ENCODE measurements around the gene PAH. TPM values are rescaled to one million over a fixed set of nuclear protein-coding genes. Genes with fewer than 3 reads are reported as not detected.

PAH gene
- 1 to 10 TPM in 1 of 8 experiments, under 1 TPM in 5, not detected in 2; 0.42 to 1.3 (median 0.52) TPM for total RNA-seq

GRCh38 chr12:102917026-102917787 is at the start of gene PAH:
TSS of gene PAH (minus strand) at chr12:102917244. CDS start at chr12:102917130, 114 bp downstream.
- H3K4me3 ChIP-seq, result no peak within 1 kb of the TSS
- H3K4me1 ChIP-seq (replicated peaks in 1 of 2), result no peaks in the 10 kb centered on the region
- in situ Hi-C loops (cut with MboI; ENCODE audit: low pct_unique_long_range_greater_than_20kb in 2 of 9, low sequenced_read_pairs in 9 of 9, unreplicated experiment in 9 of 9), result no loop called here
- H3K27ac ChIP-seq, result no peak within 1 kb of the TSS
- peak in 3 of 8 experiments; percentile 26 to 75 (median 57) for ATAC-seq (replicated peaks in 6 of 8)
- WGBS, 10 experiments, result 0 to 78% (median 37%) methylated on average over 1 to 22 of the region's 30 CpGs

DNA sequence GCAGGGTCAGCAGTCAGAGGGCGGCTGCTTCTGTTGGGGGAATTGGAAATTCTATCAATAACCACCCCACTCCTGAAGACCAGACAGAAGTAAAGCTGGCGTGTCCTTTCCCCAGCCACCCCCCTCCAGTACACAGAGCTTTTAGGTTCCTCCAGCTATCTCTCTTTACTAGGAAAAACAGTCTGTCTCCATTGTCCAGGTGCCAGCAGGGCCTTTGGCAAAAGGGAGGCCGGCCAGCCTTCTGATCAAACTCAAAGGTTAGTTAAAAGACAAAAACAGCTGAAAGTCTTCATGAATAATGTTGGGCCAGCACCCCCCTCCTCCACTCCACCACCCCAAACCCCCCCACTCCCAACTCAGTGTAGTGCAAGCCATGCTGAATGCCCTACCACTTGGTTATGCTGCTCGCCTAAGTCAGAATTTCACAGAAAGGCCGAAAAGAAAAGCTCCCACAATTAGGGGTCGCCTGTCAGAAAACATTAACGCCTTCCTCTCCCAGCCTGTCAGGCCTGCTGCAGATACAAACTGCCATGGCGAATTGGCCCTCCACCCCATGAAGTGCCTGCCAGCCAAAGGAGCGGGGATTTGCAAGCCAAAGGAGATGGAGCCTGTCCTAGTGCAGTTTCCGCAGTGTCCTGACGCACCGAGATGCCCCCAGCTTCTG is 49.3 kb upstream of the PAH start:
- no peak for ATAC-seq (replicated peaks in 6 of 8)
- Histone ChIP-seq H3K4me3 (no peak overlapping the region), H3K27ac (no peak overlapping the region), H3K4me1 (replicated peaks in 1 of 2) (peaks cover 10 to 13% of the 10 kb centered on the region in 2 donors)
- in situ Hi-C loops (cut with MboI; ENCODE audit: low pct_unique_long_range_greater_than_20kb in 2 of 9, low sequenced_read_pairs in 9 of 9, unreplicated experiment in 9 of 9), result no loop called here
- 0 to 83% (median 64%) methylated on average over 1 to 8 of the region's 12 CpGs; no CpG with 5 or more reads in 5 of the 10 experiments for WGBS, 10 experiments

DNA sequence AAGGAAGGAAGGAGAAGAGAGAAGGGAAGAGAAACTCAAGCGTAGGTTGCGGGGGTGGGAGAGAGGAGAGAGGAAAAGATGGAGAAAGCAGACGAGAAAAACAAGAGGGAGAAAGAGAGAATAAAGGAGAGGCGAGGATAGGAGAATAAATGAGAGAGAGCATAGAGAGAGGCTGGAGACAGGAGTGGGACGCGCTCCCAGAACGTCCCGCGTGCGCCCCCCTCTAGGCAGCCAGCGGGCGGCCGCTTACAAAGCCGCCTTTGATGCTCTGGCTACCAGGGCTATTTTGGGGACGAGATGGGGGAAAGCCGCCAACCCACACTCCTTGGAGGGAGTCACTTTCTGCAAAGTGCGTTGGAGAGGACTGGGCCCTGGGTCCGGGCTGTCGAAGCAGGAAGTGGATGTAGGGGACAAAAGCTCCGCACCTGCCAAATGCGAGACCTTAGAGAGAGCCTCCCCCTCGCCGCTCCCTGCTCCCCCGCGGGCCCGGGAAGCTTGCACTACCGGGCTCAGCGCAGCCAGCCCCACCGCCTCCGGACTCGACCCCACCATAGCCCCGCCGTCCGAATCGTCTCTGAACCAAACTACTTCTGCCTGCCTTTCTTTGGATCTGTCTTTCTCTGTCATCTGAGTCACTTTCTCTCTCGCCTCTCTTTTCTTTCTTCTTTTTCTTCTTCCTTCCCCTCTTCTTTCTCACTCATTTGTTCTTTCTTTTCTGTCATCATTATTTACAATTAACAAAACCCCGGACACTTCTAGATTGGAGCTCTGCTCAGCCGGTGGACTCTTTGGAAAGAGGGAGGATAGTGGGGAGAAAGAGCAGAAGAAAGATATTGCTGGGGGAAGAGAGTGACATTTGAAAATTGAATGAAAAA is 48.5 kb upstream of the PAH start:
- peaks cover 15 to 18% of the 10 kb centered on the region in 2 donors for H3K4me1 ChIP-seq (replicated peaks in 1 of 2)
- in situ Hi-C loops (cut with MboI; ENCODE audit: low pct_unique_long_range_greater_than_20kb in 2 of 9, low sequenced_read_pairs in 9 of 9, unreplicated experiment in 9 of 9), result no loop called here
- WGBS, 10 experiments, result 2 to 14% (median 5%) methylated on average over 5 to 32 of the region's 38 CpGs; no CpG with 5 or more reads in 1 of the 10 experiments
- ATAC-seq (replicated peaks in 6 of 8), result peak in 5 of 8 experiments; percentile 22 to 58 (median 36)
- H3K4me3 ChIP-seq, result peak overlapping the region; percentile 19 to 33 (median 32)
- H3K27ac ChIP-seq, result no peak overlapping the region

DNA sequence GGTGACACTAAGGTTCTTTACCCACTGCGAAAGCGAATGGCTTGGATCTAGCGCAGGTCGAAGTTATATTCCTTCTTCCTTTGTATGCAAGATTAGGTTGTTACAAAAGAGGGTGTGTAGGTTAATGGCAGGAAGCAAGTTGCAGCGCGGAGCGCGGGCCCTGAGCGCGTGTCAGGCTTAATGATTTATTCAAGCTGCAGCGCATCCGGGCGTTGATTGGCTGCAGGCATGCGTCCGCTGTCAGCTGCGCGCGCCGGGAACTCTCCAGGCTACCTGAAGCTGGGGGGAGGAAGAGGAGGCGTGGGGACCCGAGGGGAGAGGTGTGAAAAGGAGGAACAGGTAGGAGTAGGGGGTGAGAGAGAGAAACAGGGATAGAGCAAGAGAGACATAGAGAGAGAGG is 47.8 kb upstream of the PAH start:
- in situ Hi-C loops (cut with MboI; ENCODE audit: low pct_unique_long_range_greater_than_20kb in 2 of 9, low sequenced_read_pairs in 9 of 9, unreplicated experiment in 9 of 9), result no loop called here
- Histone ChIP-seq H3K4me3 (peak overlapping the region; percentile 19 to 33 (median 32)), H3K27ac (no peak overlapping the region), H3K4me1 (replicated peaks in 1 of 2) (peaks cover 15 to 19% of the 10 kb centered on the region in 2 donors)
- 0 to 14% (median 2%) methylated on average over 1 to 18 of the region's 21 CpGs for WGBS, 10 experiments
- ATAC-seq (replicated peaks in 6 of 8), result peak in 6 of 8 experiments; percentile 17 to 59 (median 50)

- H3K27ac ChIP-seq, result no peak overlapping the region
- peaks cover 20 to 22% of the 10 kb centered on the region in 2 donors for H3K4me1 ChIP-seq (replicated peaks in 1 of 2)
- WGBS, 10 experiments, result 0 to 95% (median 79%) methylated on average over 1 to 4 of the region's 4 CpGs; no CpG with 5 or more reads in 1 of the 10 experiments
- H3K4me3 ChIP-seq, result no peak overlapping the region
- in situ Hi-C loops (cut with MboI; ENCODE audit: low pct_unique_long_range_greater_than_20kb in 2 of 9, low sequenced_read_pairs in 9 of 9, unreplicated experiment in 9 of 9), result no loop called here
- ATAC-seq (replicated peaks in 6 of 8), result no peak
These were observed 46.8 kb upstream of the PAH start for GRCh38 chr12:102963796-102964195.

GRCh38 chr12:102962986-102963385 is 45.9 kb upstream of the PAH start:
- H3K27ac ChIP-seq, result no peak overlapping the region
- H3K4me3 ChIP-seq, result no peak overlapping the region
- no peak for ATAC-seq (replicated peaks in 6 of 8)
- WGBS, 10 experiments, result 0 to 60% (median 30%) methylated on average over 1 to 3 of the region's 3 CpGs; no CpG with 5 or more reads in 4 of the 10 experiments
- in situ Hi-C loops (cut with MboI; ENCODE audit: low pct_unique_long_range_greater_than_20kb in 2 of 9, low sequenced_read_pairs in 9 of 9, unreplicated experiment in 9 of 9), result no loop called here
- peaks cover 20 to 22% of the 10 kb centered on the region in 2 donors for H3K4me1 ChIP-seq (replicated peaks in 1 of 2)

GRCh38 chr12:102962532-102962931 is 45.5 kb upstream of the PAH start:
- WGBS, 10 experiments, result 0 to 40% (median 3%) methylated on average over 1 to 11 of the region's 11 CpGs
- ATAC-seq (replicated peaks in 6 of 8), result no peak

GRCh38 chr12:102961466-102961855 is 44.4 kb upstream of the PAH start:
- H3K27ac ChIP-seq, result peak overlapping the region; percentile 54 to 84
- H3K4me3 ChIP-seq, result peak overlapping the region; percentile 26 to 59 (median 35)
- in situ Hi-C loops (cut with MboI; ENCODE audit: low pct_unique_long_range_greater_than_20kb in 2 of 9, low sequenced_read_pairs in 9 of 9, unreplicated experiment in 9 of 9), result no loop called here
- WGBS, 10 experiments, result 0 to 59% (median 0%) methylated on average over 2 to 8 of the region's 8 CpGs; no CpG with 5 or more reads in 2 of the 10 experiments
- peak in 5 of 8 experiments; percentile 11 to 38 (median 17) for ATAC-seq (replicated peaks in 6 of 8)
- H3K4me1 ChIP-seq (replicated peaks in 1 of 2), result peaks cover 22 to 23% of the 10 kb centered on the region in 2 donors

More at GRCh38 chr12:102962532-102962931, 45.5 kb upstream of the PAH start:
- no peak overlapping the region for H3K27ac ChIP-seq
- peak overlapping the region in 1 of 5 donors; percentile 4 for H3K4me3 ChIP-seq
- in situ Hi-C loops (cut with MboI; ENCODE audit: low pct_unique_long_range_greater_than_20kb in 2 of 9, low sequenced_read_pairs in 9 of 9, unreplicated experiment in 9 of 9), result no loop called here
- H3K4me1 ChIP-seq (replicated peaks in 1 of 2), result peaks cover 20 to 22% of the 10 kb centered on the region in 2 donors

DNA sequence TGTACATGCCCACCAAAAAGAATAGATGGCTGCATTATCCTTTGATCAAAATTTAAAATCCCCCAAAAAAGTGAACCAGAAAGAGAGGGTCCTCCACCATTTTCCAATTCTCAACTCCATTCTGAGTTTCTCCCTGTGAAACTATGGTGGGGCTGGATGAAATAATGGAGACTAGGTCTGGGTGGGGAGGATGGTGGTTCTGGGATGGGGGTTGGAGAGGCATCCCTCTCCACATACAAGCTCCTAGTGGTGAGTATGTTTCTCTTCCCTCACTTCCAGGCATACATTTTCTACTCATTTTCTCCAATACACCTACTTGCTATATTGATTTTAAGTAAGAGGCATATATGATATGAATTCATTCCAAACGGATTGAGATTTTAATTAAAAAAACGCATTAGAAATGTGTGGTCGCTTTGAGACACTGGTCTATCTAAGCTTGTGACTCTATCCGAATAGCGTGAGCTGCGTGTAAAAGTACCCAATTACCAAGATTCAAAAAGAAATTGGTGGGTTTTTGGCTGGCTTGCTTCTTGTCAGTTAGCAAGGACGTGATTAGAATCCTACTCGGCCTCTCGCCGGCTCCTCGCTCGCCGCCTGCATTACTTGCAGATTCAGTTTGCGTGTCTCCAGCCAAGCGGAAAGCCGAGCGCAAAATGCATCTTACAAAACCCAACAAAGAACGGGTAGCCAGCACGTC is 43.9 kb upstream of the PAH start:
- ATAC-seq (replicated peaks in 6 of 8), result peak in 5 of 8 experiments; percentile 5 to 16 (median 11)
- peaks cover 25 to 27% of the 10 kb centered on the region in 2 donors for H3K4me1 ChIP-seq (replicated peaks in 1 of 2)
- peak overlapping the region; percentile 11 to 84 for H3K27ac ChIP-seq
- peak overlapping the region; percentile 26 to 59 (median 35) for H3K4me3 ChIP-seq
- in situ Hi-C loops (cut with MboI; ENCODE audit: low pct_unique_long_range_greater_than_20kb in 2 of 9, low sequenced_read_pairs in 9 of 9, unreplicated experiment in 9 of 9), result no loop called here
- WGBS, 10 experiments, result 0 to 20% (median 1%) methylated on average over 1 to 18 of the region's 19 CpGs

DNA sequence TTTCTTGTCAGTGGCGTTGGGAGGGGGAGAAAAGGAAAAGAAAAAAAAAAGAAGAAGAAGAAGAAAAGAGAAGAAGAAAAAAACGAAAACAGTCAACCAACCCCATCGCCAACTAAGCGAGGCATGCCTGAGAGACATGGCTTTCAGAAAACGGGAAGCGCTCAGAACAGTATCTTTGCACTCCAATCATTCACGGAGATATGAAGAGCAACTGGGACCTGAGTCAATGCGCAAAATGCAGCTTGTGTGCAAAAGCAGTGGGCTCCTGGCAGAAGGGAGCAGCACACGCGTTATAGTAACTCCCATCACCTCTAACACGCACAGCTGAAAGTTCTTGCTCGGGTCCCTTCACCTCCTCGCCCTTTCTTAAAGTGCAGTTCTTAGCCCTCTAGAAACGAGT is 42.3 kb upstream of the PAH start:
- WGBS, 10 experiments, result 0 to 42% (median 7%) methylated on average over 1 to 13 of the region's 14 CpGs
- peaks cover 23 to 24% of the 10 kb centered on the region in 2 donors for H3K4me1 ChIP-seq (replicated peaks in 1 of 2)
- in situ Hi-C loops (cut with MboI; ENCODE audit: low pct_unique_long_range_greater_than_20kb in 2 of 9, low sequenced_read_pairs in 9 of 9, unreplicated experiment in 9 of 9), result no loop called here
- H3K4me3 ChIP-seq, result peak overlapping the region; percentile 46 to 65 (median 52)
- ATAC-seq (replicated peaks in 6 of 8), result no peak
- no peak overlapping the region for H3K27ac ChIP-seq

- Histone ChIP-seq H3K4me3 (peak overlapping the region; percentile 46 to 65 (median 52)), H3K4me1 (replicated peaks in 1 of 2) (peaks cover 22 to 23% of the 10 kb centered on the region in 2 donors), H3K27ac (peak overlapping the region; percentile 42 to 59)
- in situ Hi-C loops (cut with MboI; ENCODE audit: low pct_unique_long_range_greater_than_20kb in 2 of 9, low sequenced_read_pairs in 9 of 9, unreplicated experiment in 9 of 9), result no loop called here
- ATAC-seq (replicated peaks in 6 of 8), result no peak
- 0 to 40% (median 1%) methylated on average over 1 to 12 of the region's 15 CpGs; no CpG with 5 or more reads in 4 of the 10 experiments for WGBS, 10 experiments
These were observed 41.8 kb upstream of the PAH start for GRCh38 chr12:102958830-102959176.

All from motor neuron (in vitro differentiated cells).